Measurements from ENCODE around the gene GATC.
"Not testable (repeated sequence)": the region's sequence is repeated elsewhere in the genome, so short reads cannot be mapped to it uniquely, and the experiment has no call there.

Gene GATC

DNA sequence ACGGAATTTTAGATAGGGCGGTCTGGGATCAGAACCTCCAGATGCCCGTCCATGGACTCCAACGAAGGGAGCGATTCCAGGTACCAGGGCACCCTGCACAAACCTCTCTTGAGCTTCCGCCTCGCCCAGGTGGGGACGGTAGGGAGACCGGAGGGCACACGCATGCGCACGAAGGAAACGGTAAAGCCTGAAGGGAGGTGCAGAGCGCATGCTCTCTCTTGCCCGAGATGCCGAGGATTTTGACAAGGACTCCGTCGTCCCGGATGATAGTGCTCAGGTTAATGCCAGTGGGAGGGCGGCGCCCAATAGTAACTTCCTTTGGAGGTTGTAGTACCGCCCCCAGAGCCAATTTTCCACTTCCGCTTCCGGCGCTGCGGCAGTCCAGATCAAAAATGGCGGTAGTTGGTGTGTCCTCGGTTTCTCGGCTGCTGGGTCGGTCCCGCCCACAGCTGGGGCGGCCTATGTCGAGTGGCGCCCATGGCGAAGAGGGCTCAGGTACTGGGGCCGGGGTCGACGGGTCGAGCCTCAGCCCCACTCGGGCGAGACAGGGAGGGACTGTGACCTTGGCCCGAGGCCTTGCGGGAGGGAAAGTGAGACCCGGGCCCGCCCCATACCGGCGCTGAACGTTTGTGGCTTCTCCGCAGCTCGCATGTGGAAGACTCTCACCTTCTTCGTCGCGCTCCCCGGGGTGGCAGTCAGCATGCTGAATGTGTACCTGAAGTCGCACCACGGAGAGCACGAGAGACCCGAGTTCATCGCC is 8.3 kb upstream of the GATC start, which contains the start of gene COX6A1:
Gene COX6A1 (plus strand): TSS at position 379 of the 760 bp plus-strand sequence. CDS start 14 bp downstream, at position 393.
- DNase-seq (ENCODE audit: low spot score), result peak; percentile 99

- DNase-seq (ENCODE audit: low spot score), result peak; percentile 32
Measured at GRCh38 chr12:120438495-120439198, 7.6 kb upstream of the GATC start.

DNA sequence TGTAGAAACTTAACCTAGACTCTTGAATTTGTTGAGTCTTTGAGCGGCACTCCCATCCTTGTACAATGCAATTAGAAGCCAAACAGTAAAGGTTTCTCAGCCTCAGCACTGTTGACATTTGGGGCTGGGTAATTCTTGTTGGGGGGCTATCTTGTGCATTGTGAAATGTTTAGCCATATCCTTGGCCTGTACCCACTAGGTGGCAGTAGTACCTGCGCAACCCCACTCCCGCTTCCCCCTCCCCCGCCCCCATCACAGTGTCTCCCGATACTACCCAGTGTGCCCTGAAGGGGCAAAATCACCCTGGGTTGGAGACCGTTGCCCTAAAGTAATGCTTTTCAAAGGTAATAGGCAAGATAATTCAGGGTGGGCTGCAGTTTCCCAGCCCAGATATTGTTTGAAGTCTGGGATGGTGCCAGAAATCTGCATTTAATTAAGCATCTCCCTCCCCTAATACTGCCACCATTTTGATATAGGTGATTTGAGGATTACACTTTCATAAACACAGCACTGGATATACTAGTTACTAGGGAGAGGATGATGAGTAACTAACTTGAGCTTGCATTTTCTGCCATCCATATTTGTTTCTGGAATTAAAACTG is 6.5 kb upstream of the GATC start:
- DNase-seq (ENCODE audit: low spot score), result peak; percentile 64

- DNase-seq (ENCODE audit: low spot score), result no peak
Measured at GRCh38 chr12:120444676-120445075, 1.6 kb upstream of the GATC start.

GRCh38 chr12:120446844-120447178 is 567 bp downstream of the GATC start:
- DNase-seq (ENCODE audit: low spot score), result not testable (repeated sequence)

DNA sequence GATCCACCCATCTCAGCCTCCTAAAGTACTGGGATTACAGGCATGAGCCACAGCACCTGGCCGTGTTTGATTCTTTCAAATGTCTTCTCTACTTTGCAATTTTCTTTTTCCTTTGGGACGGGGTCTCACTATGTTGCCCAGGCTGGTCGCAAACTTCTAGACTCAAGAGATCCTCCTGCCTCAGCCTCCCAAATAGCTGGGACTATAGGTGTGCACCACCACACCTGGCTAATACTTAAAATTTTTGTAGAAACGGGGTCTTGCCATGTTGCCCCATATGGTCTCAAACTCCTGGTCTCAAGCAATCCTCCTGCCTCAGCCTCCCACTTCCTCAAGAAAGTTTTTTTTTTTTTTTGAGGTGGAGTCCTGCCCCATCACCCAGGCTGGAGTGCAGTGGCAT is 1.7 kb downstream of the GATC start:
- DNase-seq (ENCODE audit: low spot score), result no peak

DNA sequence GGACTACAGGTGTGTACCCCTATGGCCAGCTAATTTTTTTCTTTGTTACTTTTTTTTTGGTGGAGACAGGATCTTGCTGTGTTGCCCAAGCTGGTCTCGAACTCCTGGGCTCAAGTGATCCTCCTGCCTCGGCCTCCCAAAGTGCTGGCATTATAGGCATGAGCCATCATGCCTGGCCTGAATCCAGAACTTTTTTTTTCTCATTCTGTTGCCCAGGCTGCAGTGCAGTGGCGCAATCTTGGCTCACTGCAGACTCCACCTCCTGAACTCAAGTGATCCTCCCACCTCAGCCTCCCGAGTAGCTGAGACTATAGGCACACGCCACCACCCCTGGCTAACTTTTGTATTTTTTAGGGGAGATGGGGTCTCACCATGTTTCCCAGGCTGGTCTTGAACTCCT is 6.3 kb downstream of the GATC start:
- DNase-seq (ENCODE audit: low spot score), result peak; percentile 56

DNA sequence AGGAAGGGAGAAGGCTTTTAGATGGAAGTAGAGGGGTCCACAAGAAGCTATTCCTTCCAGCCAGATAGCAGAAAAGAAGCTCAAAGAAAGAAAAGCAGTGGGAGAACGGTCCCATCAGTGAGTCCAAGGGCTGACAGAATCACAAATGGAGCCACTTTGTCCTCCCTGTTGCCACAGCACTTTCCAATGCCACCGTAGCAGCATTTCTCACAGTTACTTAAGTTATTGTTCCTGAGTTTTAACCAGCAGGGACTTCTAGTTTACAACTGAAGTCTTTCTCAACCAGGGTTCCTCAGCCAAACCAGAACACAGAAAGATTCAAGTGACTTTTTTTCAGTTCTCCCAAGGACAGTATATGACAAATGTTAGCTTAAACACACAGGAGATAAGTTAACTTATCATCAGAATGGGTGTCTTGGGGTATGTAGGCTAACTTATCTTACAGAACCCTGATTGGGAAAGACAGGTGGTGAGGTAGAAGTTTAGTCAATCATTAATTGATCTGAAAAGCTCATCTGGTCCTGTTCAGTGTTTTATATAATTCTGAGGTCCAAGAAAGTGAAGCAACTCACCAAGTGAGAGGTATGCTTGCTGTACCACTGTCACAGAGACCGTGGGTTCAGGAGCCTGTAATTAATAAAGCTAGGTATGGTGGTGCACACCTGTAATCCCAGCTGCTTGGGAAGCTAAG is 7.0 kb downstream of the GATC start:
- DNase-seq (ENCODE audit: low spot score), result no peak

GRCh38 chr12:120453977-120454376 is 7.7 kb downstream of the GATC start:
- peak; percentile 58 for DNase-seq (ENCODE audit: low spot score)

GRCh38 chr12:120455302-120455701 is 9.1 kb downstream of the GATC start:
- DNase-seq (ENCODE audit: low spot score), result no peak

DNA sequence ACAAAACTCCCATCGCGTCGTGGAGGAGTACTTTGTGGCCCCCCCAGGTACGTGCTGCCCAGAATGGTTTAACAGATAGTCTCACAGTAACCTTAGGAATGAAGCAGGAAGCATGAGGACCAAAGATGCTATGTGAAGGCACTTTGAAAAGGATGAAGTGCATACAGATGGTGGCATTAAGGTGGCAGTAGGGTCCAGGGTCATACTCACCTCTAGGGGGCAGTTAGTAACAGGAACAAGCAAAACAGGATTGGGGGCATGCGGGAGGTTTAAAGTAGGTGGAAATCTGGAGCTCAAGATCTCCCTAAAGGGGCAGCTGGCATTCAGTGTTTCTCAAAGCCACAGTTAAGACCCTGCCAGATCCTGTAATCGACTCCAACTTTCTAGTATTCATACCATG is 10.9 kb downstream of the GATC start:
- no peak for DNase-seq (ENCODE audit: low spot score)

DNA sequence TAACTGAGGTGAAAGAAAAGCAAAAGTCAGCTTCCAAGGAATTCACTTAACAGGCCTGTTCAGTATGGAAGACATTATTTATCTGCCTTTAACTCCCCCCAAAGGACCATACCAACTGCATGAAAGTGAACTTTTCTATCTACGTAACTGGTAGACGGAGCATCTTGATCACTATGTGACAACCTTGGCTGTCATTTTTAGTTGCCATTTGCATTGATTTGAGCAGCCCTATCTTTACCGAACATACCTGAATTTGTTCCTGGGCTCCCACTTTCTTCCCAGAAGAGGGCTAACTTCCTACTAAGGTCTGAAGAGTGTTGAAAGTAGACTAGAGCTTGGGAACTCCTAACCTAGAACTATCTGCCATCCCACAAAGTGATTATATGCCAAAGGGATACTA is 13.9 kb downstream of the GATC start:
- DNase-seq (ENCODE audit: low spot score), result no peak

DNA sequence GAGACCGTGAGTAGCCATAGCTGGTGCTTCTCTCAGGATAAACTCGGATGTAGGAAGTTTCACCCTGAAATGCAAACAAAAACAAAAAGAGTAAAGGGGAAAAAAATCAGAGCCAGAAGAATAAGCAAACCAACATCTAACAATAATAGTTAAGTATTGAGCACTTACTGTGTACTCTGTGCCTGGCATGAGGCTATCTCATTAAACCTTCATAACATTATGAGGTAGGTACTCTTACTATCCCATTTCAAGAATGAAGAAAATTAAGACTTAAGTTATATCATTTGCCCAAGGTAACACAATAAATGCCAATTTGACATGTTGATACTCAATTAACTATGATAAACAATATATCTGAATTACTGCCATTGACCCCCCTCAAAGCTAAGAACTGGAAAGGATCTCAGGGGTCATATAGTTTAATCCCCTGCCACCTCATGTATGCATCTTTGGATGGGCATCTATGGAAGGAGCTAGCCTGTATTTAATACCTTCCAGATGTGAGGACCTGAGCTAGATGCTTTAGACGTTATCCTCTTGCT is 15.9 kb downstream of the GATC start:
- no peak for DNase-seq (ENCODE audit: low spot score)

GRCh38 chr12:120463712-120464111 is 17.5 kb downstream of the GATC start:
- no peak for DNase-seq (ENCODE audit: low spot score)

GRCh38 chr12:120465756-120466155 is 19.5 kb downstream of the GATC start:
- DNase-seq (ENCODE audit: low spot score), result no peak

DNA sequence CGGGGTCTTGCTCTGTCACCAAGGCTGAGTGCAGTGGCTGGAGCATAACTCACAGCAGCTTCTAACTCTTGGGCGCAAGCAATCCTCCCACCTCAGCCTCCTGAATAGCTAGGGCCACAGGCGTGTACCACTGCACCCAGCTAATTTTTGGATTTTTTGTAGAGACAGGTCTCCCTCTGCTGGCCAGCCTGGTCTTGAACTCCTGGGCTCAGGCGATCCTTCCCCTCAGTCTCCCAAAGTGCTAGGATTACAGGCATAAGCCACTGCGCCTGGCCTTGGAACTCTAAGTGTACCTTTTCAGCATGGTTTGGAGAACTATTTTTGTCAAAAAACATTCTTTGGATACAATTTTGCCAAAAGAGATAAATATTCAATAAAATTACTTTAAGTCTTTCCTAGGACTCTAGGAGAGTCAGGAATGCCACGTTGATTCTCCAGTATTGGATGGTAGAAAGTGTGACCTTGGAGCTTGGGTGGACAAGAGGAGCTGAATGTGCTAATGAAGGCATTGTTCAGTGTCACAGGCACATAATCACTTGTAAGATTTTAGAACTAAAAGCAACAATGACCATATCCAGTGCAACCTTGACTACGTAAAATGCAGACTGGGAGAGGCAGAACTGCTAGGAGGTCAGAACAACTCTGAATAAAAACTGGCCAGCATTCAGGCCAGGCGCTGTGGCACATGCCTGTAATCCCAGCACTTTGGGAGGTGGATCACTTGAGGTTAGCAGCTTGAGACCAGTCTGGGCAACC is 20.5 kb downstream of the GATC start:
- peak; percentile 73 for DNase-seq (ENCODE audit: low spot score)

- DNase-seq (ENCODE audit: low spot score), result no peak
Measured at GRCh38 chr12:120467439-120467838, 21.2 kb downstream of the GATC start.

DNA sequence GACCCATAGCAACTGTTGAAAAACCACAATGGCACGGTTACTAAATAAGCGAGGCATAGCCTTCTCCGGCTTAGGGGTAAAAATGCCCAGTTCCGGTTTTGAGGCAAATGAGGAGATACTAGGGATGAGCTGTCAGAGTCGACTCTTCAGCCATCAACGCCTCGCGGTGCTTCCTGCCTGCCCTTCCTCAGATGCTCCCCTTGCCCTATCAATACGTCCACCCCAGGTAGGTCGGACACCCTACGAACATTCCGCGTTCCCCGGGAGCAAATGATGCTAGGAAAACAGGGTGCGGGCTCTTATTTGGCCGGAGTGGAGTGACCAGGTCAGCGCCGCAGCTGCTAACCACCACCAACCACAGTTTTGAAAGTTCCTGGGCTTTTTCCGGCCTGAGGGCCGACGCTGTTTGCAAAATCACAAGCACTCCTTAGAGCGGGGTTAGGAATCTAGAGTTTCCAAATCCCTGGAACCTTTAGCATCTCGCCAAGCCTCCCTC is 22.1 kb downstream of the GATC start:
- peak; percentile 25 for DNase-seq (ENCODE audit: low spot score)

GRCh38 chr12:120468821-120469449 is 22.7 kb downstream of the GATC start:
- DNase-seq (ENCODE audit: low spot score), result no peak

GRCh38 chr12:120469450-120470149 is 23.4 kb downstream of the GATC start, which contains the start of gene SRSF9:
Gene SRSF9 (minus strand): TSS chr12:120469748. CDS start chr12:120469609, 139 bp downstream.
- DNase-seq (ENCODE audit: low spot score), result peak; percentile 97

All from hematopoietic multipotent progenitor cell treated with erythropoietin and hydrocortisone succinate and interleukin-3 and kit ligand, for 17 days (in vitro differentiated cells).